ENCODE measurements around the gene BARD1. TPM values are rescaled to one million over a fixed set of nuclear protein-coding genes. Genes with fewer than 3 reads are reported as not detected.
A peak's percentile ranks its signal among the peaks of the same experiment; 100 is the strongest.

BARD1 gene
- total RNA-seq, 4 donors from 2014 or later, result 7.5 to 25.0 (median 17.7) TPM

- TF ChIP-seq, protein P1, sequence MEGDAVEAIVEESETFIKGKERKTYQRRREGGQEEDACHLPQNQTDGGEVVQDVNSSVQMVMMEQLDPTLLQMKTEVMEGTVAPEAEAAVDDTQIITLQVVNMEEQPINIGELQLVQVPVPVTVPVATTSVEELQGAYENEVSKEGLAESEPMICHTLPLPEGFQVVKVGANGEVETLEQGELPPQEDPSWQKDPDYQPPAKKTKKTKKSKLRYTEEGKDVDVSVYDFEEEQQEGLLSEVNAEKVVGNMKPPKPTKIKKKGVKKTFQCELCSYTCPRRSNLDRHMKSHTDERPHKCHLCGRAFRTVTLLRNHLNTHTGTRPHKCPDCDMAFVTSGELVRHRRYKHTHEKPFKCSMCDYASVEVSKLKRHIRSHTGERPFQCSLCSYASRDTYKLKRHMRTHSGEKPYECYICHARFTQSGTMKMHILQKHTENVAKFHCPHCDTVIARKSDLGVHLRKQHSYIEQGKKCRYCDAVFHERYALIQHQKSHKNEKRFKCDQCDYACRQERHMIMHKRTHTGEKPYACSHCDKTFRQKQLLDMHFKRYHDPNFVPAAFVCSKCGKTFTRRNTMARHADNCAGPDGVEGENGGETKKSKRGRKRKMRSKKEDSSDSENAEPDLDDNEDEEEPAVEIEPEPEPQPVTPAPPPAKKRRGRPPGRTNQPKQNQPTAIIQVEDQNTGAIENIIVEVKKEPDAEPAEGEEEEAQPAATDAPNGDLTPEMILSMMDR (IDR thresholded peaks at IDR 0.05), result no peak
- TF ChIP-seq POLR2A (IDR thresholded peaks at IDR 0.05), result peak in 1 of 4 donors; percentile 61
- intact Hi-C loops (cut with DNase I), result no loop called here
- H3K36me3 ChIP-seq, result no peaks in the 10 kb centered on the region
- peak; percentile 91 for DNase-seq
- H3K27me3 ChIP-seq, result no peaks in the 10 kb centered on the region
- WGBS, 2 donors, result 3 to 5% methylated on average over 5 to 13 of the region's 63 CpGs
- peak overlapping the region; percentile 93 to 98 (median 97) for H3K27ac ChIP-seq
- H3K4me3 ChIP-seq, result peak overlapping the region; percentile 58 to 95 (median 80)
- peaks cover 0 to 45% (median 4%) of the 10 kb centered on the region in 3 donors for H3K4me1 ChIP-seq
- no peaks in the 10 kb centered on the region for H3K9me3 ChIP-seq
Measured at GRCh38 chr2:214809751-214810564, 475 bp upstream of the BARD1 start.

DNA sequence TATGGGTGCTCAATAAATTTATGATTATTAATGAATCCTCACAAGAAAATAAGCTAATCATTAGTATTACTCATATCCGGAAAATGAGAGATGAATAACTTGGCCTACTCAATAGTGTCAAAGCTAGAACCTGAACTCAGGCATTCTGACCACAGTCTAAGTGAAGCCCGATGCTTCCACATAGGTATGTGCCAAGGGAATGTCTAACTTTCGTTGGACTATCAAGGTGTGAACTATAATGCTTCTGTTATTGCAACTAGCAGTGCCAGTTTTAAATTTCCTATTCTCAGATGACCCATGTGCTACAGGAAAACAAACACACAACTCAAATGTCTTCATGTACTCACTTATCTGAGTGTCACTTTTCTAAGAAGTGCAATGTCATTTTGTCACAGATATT is 1.8 kb downstream of the BARD1 start:
- no peak for DNase-seq

DNA sequence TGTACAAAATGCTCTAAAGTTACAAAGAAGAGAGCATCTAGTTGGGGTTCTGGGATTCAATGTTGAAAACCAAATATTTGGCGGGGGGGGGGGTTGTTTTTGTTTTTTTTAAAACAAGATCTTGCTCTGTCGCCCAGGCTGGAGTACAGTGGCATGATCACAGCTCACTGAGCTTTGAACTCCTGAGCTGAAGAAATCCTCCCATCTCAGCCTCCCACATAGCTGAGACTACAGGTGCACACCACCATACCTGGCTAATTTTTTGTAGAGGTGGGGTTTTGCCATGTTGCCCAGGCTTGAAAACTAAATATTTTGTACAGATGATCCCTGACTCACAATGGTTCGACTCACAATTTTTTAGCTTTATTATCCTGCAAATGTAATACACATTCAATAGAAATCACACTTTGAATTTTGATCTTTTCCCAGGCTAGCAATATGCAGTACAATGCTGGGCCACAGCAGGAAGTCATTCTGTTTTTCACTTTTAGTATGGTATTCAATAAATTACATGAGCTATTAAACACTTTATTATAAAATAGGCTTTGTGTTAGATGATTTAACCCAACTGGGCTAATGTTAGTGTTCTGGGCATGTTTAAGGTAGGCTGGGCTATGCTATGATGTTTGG is 7.6 kb downstream of the BARD1 start:
- Histone ChIP-seq H3K9me3 (no peaks in the 10 kb centered on the region), H3K27me3 (no peaks in the 10 kb centered on the region), H3K27ac (no peak overlapping the region), H3K4me3 (no peak overlapping the region), H3K4me1 (peaks cover 0 to 21% (median 4%) of the 10 kb centered on the region in 3 donors), H3K36me3 (no peaks in the 10 kb centered on the region)
- TF ChIP-seq, protein P1 (IDR thresholded peaks at IDR 0.05), result no peak
- no peak for TF ChIP-seq POLR2A (IDR thresholded peaks at IDR 0.05)
- intact Hi-C loops (cut with DNase I), result no loop called here
- WGBS, 2 donors, result 68 to 79% methylated on average over 3 of the region's 3 CpGs
- DNase-seq, result no peak

More for the DNA sequence above, 1.8 kb downstream of the BARD1 start:
- WGBS, 2 donors, result 9 to 10% methylated on average over 3 of the region's 3 CpGs
- peak overlapping the region; percentile 93 to 98 (median 97) for H3K27ac ChIP-seq
- H3K4me1 ChIP-seq, result peaks cover 4 to 49% (median 4%) of the 10 kb centered on the region in 3 donors
- no peaks in the 10 kb centered on the region for H3K36me3 ChIP-seq
- intact Hi-C loops (cut with DNase I), result no loop called here
- H3K27me3 ChIP-seq, result no peaks in the 10 kb centered on the region
- no peaks in the 10 kb centered on the region for H3K9me3 ChIP-seq
- no peak for TF ChIP-seq POLR2A (IDR thresholded peaks at IDR 0.05)
- peak overlapping the region; percentile 58 to 95 (median 80) for H3K4me3 ChIP-seq

GRCh38 chr2:214801068-214801467 is 8.4 kb downstream of the BARD1 start:
- no peaks in the 10 kb centered on the region for H3K36me3 ChIP-seq
- H3K9me3 ChIP-seq, result no peaks in the 10 kb centered on the region
- no peak overlapping the region for H3K4me3 ChIP-seq
- TF ChIP-seq, protein P1 (IDR thresholded peaks at IDR 0.05), result no peak
- TF ChIP-seq POLR2A (IDR thresholded peaks at IDR 0.05), result no peak
- 89 to 96% methylated on average over 2 of the region's 2 CpGs for whole genome bisulfite sequencing, 2 donors
- no peak for DNase-seq
- H3K27ac ChIP-seq, result no peak overlapping the region
- intact Hi-C loops (cut with DNase I), result no loop called here
- peaks cover 0 to 14% (median 4%) of the 10 kb centered on the region in 3 donors for H3K4me1 ChIP-seq
- H3K27me3 ChIP-seq, result no peaks in the 10 kb centered on the region

- intact Hi-C loops (cut with DNase I), result no loop called here
Measured at GRCh38 chr2:214800180-214800579, 9.3 kb downstream of the BARD1 start.

More at GRCh38 chr2:214800180-214800579, 9.3 kb downstream of the BARD1 start:
- H3K36me3 ChIP-seq, result peaks cover 0 to 7% (median 0%) of the 10 kb centered on the region in 3 donors
- peaks cover 0 to 5% (median 4%) of the 10 kb centered on the region in 3 donors for H3K4me1 ChIP-seq
- H3K27me3 ChIP-seq, result no peaks in the 10 kb centered on the region
- WGBS, 2 donors, result 92 to 95% methylated on average over 3 of the region's 3 CpGs
- no peak overlapping the region for H3K27ac ChIP-seq
- no peak for DNase-seq
- no peaks in the 10 kb centered on the region for H3K9me3 ChIP-seq
- H3K4me3 ChIP-seq, result no peak overlapping the region
- TF ChIP-seq POLR2A (IDR thresholded peaks at IDR 0.05), result no peak
- TF ChIP-seq, protein P1 (IDR thresholded peaks at IDR 0.05), result no peak

Measured in esophagus squamous epithelium (tissue), 5 donors.